Stimulated activated CD8-positive, alpha-beta memory T cell treated with anti-CD3 and anti-CD28 coated beads, Interleukin-7, amount 100 ng/mL, for 1 hour (primary cell): ENCODE results near the gene DMD.

ENCODE experiments used
- DNase-seq, 2 donors: peaks; one replicate each; pipeline ENCODE4 v3.0.0-alpha.2; 2020; ENCODE audit warnings: low read depth in 2 of 2

DMD gene

GRCh38 chrX:31294475-31294874 is 1916.9 kb downstream of the DMD start:
- no peak for DNase-seq

- DNase-seq: no peak
Observed at GRCh38 chrX:31293409-31293808, 1917.9 kb downstream of the DMD start.

DNA sequence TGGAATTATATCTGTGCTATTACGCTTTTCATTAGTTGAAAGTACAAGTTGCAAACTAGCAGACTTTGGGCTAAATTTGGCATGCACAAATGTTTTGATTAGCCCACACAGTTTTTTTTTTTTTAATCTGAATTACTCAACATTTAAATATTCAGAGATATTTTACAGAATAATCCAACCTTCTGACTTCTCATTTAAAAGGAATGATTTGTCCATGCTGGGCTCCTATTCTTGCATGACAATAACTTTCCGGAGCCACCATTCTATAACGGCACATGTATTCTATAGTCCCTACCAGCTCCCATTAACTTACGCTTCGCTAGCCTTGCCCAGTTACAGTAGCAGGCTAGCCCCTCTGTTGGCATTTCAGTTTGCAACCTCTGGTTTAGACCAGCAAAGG is 1920.2 kb downstream of the DMD start:
- DNase-seq: no peak

GRCh38 chrX:31287861-31288260 is 1923.5 kb downstream of the DMD start:
- no peak for DNase-seq

GRCh38 chrX:31280580-31280979 is 1930.8 kb downstream of the DMD start:
- no peak for DNase-seq

GRCh38 chrX:31279359-31279758 is 1932.0 kb downstream of the DMD start:
- DNase-seq: no peak

- no peak for DNase-seq
Observed at GRCh38 chrX:31272472-31272775, 1938.9 kb downstream of the DMD start.

- no peak for DNase-seq
Observed at GRCh38 chrX:31271615-31272471, 1939.5 kb downstream of the DMD start.

DNA sequence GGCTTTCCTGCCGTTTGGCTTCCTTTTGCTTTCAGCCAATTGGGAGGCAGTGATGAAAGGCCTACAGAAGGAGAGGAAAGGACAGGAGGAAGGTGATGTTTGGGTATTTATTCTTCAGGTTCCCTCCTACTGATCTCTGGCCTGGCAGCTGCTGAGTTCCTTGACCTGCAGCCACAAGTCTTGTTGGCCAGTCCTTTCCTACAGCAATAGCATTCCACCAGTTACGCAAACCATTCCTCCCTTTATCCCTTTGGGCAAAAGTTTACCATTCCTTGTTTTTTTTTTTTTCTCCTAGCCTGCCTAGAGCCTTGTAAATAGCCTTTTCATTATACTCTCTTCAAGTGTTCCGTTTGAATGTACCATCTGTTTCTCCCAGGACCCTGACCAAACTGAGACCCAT is 1941.4 kb downstream of the DMD start:
- no peak for DNase-seq

DNA sequence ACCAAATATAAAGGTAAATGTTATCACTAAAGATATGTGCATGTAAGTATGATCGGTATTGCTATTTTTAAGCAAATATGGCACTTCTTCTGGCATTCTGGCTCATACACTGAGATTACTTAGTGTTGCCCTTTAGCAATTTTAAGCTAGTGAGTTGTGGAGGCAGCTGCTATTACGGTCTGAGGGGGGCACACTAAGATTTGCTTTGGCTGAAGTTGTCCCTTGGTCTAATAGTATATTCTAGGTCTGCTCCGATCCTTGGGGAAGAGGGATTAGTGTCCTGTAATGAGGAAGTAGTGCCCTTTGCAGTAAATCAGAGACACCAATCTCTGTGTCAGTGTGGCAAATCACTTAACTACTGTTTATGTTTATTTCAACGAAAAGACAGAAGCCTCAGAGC is 1943.0 kb downstream of the DMD start:
- no peak for DNase-seq

DNA sequence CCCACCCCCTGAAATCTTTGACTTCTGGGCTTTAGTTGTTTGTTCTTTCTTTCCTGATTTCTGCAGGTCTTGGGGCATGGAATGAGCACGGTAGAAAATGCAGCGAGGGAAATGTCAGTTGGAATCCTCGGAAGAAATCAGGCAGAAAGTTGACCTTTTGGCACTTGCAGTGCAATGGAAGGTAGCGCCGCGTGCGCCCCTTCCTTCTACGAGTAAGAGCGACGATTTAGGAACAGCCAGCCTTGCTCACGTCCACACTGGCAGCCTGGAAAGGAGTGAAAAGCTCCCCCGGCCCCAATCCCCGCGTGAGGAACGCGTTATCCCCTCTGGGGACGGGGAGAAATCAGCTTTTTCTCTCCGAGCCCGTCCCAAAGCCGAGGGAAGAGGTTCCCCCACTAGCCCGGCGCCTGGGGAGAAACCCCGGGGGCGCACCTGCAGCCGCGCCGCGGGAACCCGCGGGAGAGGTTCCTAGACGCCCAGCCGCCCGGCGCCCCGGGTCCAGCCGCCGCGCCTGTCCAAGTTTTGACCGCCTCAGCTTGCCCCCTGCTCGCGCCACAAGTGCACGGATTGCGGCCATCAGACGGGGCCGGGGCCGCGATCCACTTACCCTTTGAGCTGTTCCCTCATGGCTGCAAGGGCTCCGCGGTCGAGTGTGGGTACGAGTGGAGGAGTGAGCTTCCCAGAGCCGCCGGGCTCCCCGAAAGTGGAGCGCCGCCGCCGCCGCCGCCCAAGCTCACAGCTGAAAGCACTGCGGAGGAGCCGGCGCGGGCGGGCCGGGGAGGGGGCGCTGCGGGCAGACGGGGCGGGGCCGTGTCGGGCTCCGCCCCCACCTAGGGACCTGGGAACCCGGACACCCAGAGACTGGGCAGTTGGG is 1944.9 kb downstream of the DMD start:
- no peak for DNase-seq

DNA sequence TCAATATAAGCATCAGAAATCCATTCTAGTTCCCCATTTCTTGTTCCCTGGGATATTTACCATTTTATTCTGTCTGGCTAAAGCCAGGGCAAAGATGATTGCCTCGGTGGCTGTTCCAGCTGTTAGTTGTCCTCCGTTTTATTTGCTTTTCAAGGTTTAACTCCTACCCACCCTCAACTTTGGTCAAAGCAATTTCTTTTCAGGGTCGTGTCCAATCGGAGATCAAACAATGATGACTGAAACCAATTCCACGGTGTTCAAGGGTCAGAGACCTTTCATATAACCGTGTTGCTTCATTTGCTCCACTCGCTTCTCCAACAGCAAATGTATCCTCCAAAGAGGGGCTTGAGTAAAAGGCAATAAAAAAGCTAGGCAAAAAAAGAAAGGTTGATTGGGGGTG is 1946.0 kb downstream of the DMD start:
- DNase-seq: no peak

GRCh38 chrX:31260351-31260750 is 1951.0 kb downstream of the DMD start:
- DNase-seq: no peak

DNA sequence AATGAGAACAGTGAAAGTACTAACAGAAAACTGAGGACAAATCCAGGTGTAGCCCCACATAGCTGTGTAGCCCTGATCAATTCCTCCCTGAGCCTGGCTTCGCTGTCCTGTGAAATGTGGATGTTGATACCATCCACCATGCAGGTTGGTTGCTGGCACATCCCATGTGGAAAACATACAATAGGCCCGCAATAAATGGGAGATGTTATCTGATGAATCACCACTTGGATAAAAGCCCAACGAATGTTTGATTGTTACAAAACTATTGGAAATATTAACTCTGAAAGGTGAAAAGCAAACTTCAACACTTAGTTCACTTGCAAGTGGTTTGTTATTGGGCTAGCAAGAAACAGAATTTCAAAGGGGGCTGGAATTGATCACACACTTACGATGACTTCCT is 1953.2 kb downstream of the DMD start:
- no peak for DNase-seq

GRCh38 chrX:31255310-31256033 is 1955.9 kb downstream of the DMD start:
- no peak for DNase-seq

DNA sequence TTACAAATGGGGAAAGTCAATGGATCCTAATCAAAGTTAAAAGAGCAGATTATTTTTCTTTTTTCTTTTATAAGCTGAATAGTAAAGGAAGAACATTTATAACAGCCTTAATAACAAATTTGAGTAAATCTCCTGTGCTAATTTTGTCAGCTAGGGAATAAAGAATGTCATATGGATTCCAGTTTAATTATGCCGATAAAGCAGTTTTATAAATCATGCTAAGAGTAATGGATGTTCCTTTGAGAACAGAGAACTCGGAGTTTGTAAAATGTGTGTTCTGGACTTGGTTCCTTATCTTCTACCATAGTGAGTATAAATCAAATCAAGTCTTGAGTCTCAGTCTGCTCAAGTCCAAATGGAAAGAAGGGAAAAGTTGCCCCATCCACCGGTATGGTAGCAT is 1959.2 kb downstream of the DMD start:
- DNase-seq: no peak

DNA sequence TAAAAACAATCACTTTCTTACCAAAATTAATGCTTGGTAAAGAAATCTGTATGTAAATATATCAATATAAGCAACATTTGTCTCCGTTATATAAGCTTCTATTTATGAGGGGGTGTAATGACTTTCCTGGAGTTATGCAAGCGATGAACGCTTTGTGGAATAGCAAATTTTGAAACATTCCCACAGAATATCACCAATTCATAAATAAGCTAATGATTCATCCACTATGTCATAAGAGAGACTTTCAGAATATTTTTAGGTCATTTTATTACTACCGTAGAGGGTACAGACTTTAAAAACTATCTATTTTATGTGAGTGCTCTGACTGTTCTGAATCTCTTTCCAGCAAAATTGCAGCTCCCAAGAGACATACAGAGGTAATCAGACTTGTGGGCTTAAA is 1960.0 kb downstream of the DMD start:
- DNase-seq: no peak

GRCh38 chrX:31245714-31246113 is 1965.6 kb downstream of the DMD start:
- DNase-seq: no peak

- no peak for DNase-seq
Observed at GRCh38 chrX:31243804-31244203, 1967.5 kb downstream of the DMD start.

DNA sequence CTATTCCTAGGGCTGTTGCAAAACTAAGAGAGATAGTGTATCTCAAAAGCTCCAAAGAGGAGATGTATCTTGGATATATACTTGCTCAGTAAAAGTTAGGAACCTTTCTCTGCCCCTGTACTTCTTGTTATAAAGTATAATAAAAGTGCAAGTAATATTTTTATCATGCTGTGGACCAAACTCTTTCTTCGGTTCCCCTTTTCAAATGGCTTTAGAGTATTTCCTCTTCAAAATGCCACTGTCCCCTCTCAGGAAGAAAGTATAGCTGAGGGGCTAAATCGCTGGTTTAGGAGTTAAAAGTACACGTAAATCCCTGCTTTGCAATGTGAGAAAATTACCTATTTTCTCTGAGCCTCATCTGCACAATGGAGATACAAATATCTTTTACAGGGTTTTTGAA is 1970.4 kb downstream of the DMD start:
- DNase-seq: no peak

DNA sequence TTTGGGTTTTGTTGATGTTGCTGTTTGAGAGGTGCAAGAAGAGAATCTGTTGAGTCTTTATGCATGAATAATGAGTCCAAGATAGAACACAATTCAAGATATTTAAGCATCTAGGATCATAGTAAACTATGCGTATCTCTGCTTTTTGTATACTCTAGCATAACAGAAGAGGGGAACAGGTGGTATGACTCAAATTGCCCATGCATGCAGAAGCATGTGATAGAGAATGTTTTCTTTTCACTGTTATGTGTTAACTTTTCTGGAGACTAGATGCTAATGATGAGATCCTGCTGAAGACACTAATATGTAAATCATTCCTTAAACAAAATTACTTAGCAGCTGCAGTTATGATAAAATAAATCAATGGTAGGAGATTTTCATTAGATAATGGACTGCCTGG is 1974.2 kb downstream of the DMD start:
- DNase-seq: no peak

- no peak for DNase-seq
Observed at GRCh38 chrX:31236231-31236630, 1975.1 kb downstream of the DMD start.
